GM12878 (cell line): ENCODE results near the gene MAP6D1.

Experiments used
- STAT3 ChIP-seq: IDR thresholded peaks from 2 replicates; pipeline ENCODE4 v1.6.1; 2011; ENCODE audit warnings: low read depth, low read length, improper control_type of control experiment
- TF ChIP-seq, protein P1 (sequence below), 3 experiments: IDR thresholded peaks in 2 of 3; conservative IDR thresholded peaks in 1 of 3; 2 replicates each; pipeline ENCODE4 v1.5.1; 2011; ENCODE audit warnings: low read depth in 3 of 3, low read length in 3 of 3, mild to moderate bottlenecking in 3 of 3, control low read depth in 2 of 3, moderate library complexity in 2 of 3, inconsistent platforms in 1 of 3, mixed read lengths in 1 of 3; ENCODE audit not compliant: control insufficient read depth in 2 of 3, insufficient read depth in 1 of 3; ENCODE audit errors: extremely low read depth in 1 of 3

DNA sequence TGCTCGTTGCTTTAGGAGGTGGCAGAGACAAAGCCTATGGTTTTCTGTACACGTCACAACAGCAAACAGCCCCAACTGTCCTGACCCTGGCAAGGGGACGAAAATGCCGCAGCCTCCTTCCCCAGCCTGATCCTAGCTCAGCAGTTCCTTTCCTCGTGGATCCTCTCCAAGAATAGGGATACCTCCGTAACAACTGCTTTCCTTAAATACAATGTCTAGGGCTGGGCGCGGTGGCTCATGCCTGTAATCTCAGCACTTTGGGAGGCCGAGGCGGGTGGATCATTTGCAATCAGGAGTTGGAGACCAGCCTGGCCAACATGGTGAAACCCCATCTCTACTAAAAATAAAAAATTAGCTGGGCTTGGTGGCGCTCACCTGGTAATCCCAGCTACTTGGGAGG is 17.0 kb downstream of the MAP6D1 start:
- TF ChIP-seq, protein P1, sequence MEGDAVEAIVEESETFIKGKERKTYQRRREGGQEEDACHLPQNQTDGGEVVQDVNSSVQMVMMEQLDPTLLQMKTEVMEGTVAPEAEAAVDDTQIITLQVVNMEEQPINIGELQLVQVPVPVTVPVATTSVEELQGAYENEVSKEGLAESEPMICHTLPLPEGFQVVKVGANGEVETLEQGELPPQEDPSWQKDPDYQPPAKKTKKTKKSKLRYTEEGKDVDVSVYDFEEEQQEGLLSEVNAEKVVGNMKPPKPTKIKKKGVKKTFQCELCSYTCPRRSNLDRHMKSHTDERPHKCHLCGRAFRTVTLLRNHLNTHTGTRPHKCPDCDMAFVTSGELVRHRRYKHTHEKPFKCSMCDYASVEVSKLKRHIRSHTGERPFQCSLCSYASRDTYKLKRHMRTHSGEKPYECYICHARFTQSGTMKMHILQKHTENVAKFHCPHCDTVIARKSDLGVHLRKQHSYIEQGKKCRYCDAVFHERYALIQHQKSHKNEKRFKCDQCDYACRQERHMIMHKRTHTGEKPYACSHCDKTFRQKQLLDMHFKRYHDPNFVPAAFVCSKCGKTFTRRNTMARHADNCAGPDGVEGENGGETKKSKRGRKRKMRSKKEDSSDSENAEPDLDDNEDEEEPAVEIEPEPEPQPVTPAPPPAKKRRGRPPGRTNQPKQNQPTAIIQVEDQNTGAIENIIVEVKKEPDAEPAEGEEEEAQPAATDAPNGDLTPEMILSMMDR (IDR thresholded peaks at IDR 0.05 in 2 of 3, conservative IDR thresholded peaks at IDR 0.05 in 1 of 3; ENCODE audit: control insufficient read depth in 2 of 3, extremely low read depth in 1 of 3, insufficient read depth in 1 of 3, low read depth in 3 of 3, low read length in 3 of 3) = no peak
- no peak for TF ChIP-seq STAT3
